Pancreas (tissue), 10 donors: ENCODE data around the gene KDM8. TPM values are rescaled to one million over a fixed set of nuclear protein-coding genes. Genes with fewer than 3 reads are reported as not detected.

ENCODE experiments used
- ATAC-seq, 4 donors: fragments of 200-7000 bp; cut with Tn5 transposase; one replicate each; pipeline versions ENCODE4 v1.8.0 to v1.9.1; 2020; ENCODE audit warnings: mild to moderate bottlenecking in 4 of 4, moderate library complexity in 4 of 4
- DNase-seq, 6 donors: peaks; one replicate each; pipeline ENCODE4 v3.0.0-alpha.2; 2020
- FAIRE-seq: peaks from 2 replicates; lab custom pipeline; 2012; peaks lifted over from hg19 to GRCh38; lab: Jason Lieb, UNC
- H3K27ac ChIP-seq, 4 donors: fragments of 200-600 bp; sonication (generic); 1 replicate in 3 of 4; 2 replicates in 1 of 4; pipeline versions ENCODE4 v1.5.0 to v1.8.0; 2020
- H3K27me3 ChIP-seq, 4 donors: fragments of 200-600 bp; one replicate each; pipeline ENCODE4 v1.8.0; 2021
- H3K36me3 ChIP-seq, 3 donors: fragments of 200-600 bp; sonication (generic) in 1 of 3; one replicate each; pipeline versions ENCODE4 v1.5.0 to v1.8.0; 2020 to 2021
- H3K4me1 ChIP-seq, 3 donors: fragments of 200-600 bp; one replicate each; pipeline ENCODE4 v1.8.0; 2021
- H3K4me3 ChIP-seq, 4 donors: fragments of 200-600 bp; sonication (generic) in 2 of 4; one replicate each; pipeline versions ENCODE4 v1.5.0 to v1.8.0; 2020 to 2021
- H3K9me3 ChIP-seq, 4 donors: fragments of 200-600 bp; one replicate each; pipeline ENCODE4 v1.8.0; 2021
- WGBS, 2 donors: extraction: QIAGEN DNeasy Blood & Tissue Kit; methylation state at CpG; one replicate each; pipeline ENCODE4 v1.1.7; 2013; 5-methylcytosine and 5-hydroxymethylcytosine counted together
- intact Hi-C, 3 donors: fragments of 100-400 bp; cut with DNase I; formaldehyde crosslinking; loops; one replicate each; pipeline versions ENCODE4 v1.11.1 to v1.14.2; 2022
- polyA plus RNA-seq, 2 donors: library from polyadenylated mRNA; stranded (reverse); fragments of 200-250 nt; gene quantifications; one replicate each; pipeline ENCODE4 v1.2.3, GENCODE V29; 2013
- total RNA-seq, 6 donors: library from RNA; stranded (reverse); fragmentation: NEBNext Ultra II Directional in 4 of 6; extraction: Animal tissue kit (Norgen Biotek cat#: 25700) in 4 of 6; gene quantifications; one replicate each; pipeline versions ENCODE4 v1.2.1 to v1.2.4, GENCODE V29; 2021 to 2023
- TF ChIP-seq, protein P1 (sequence below), 4 donors: fragments of 200-600 bp; sonication (generic) in 3 of 4; IDR thresholded peaks; one replicate each; pipeline versions ENCODE4 v1.5.0 to v1.8.0; 2021; ENCODE audit warnings: antibody characterized with exemption in 4 of 4
- donor health status: healthy with polysubstance abuse.
- donor health status: DM: no; HTN: no; CAD: no; lungs with moderate emphysema.
- donor health status: DM: no; HTN: no; CAD: no.
- donor health status: control.
- donor health status: control.
- donor health status: Bipolar disorder and iron deficiency.
- donor health status: DM: yes; HTN: yes; CAD: no.
- donor health status: DM: no; HTN: no; CAD: no.
- donor health status: DM: no; HTN: no; CAD: no.
- donor health status: DM: yes; HTN: yes; CAD: no.

KDM8 gene
- total and polyA plus RNA-seq, 8 donors = 4.7 to 17.7 (median 6.8) TPM

- FAIRE-seq (no peak), ATAC-seq (no peak), DNase-seq (no peak)
- TF ChIP-seq, protein P1, sequence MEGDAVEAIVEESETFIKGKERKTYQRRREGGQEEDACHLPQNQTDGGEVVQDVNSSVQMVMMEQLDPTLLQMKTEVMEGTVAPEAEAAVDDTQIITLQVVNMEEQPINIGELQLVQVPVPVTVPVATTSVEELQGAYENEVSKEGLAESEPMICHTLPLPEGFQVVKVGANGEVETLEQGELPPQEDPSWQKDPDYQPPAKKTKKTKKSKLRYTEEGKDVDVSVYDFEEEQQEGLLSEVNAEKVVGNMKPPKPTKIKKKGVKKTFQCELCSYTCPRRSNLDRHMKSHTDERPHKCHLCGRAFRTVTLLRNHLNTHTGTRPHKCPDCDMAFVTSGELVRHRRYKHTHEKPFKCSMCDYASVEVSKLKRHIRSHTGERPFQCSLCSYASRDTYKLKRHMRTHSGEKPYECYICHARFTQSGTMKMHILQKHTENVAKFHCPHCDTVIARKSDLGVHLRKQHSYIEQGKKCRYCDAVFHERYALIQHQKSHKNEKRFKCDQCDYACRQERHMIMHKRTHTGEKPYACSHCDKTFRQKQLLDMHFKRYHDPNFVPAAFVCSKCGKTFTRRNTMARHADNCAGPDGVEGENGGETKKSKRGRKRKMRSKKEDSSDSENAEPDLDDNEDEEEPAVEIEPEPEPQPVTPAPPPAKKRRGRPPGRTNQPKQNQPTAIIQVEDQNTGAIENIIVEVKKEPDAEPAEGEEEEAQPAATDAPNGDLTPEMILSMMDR (IDR thresholded peaks at IDR 0.05) = no peak
- WGBS, 2 donors = 48 to 56% methylated on average over 8 of the region's 8 CpGs
- no peaks in the 10 kb centered on the region for H3K9me3 ChIP-seq
- H3K4me1 ChIP-seq = no peaks in the 10 kb centered on the region
- H3K4me3 ChIP-seq = no peak overlapping the region
- intact Hi-C loops = loop anchor here in 1 of 3 donors (10.0 kb wide), 1 partner anchor 191 kb away; no protein-coding TSS in a partner anchor
- H3K27ac ChIP-seq = no peak overlapping the region
- H3K27me3 ChIP-seq = no peaks in the 10 kb centered on the region
- H3K36me3 ChIP-seq = no peaks in the 10 kb centered on the region
Measured at GRCh38 chr16:27174007-27174406, 29.3 kb upstream of the KDM8 start.

DNA sequence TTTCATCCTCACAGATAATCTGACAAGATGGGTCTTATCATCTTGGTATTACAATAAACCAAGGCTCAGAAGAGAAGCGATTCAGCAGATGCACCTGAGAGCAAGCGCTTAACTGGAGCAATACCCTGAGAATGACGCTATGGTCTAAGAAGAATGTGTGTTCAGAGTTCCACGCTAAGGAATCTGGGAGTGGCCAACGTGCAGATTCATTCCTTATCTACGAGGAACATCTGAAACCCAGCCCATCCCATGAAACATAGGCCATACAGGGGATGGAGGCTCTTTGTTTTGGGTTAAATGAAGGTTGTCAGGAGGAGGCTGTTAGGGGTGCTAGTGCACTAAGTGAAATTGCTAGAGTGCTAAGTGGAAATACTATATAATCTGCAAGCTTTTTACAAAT lies 28.5 kb upstream of the KDM8 start:
- 46 to 53% methylated on average over 6 of the region's 6 CpGs for whole genome bisulfite sequencing, 2 donors
- FAIRE-seq = no peak
- no peak for ATAC-seq

GRCh38 chr16:27175888-27176287 lies 27.4 kb upstream of the KDM8 start:
- Histone ChIP-seq H3K4me3 (no peak overlapping the region), H3K4me1 (no peaks in the 10 kb centered on the region), H3K27ac (no peak overlapping the region), H3K27me3 (no peaks in the 10 kb centered on the region), H3K36me3 (no peaks in the 10 kb centered on the region), H3K9me3 (no peaks in the 10 kb centered on the region)
- FAIRE-seq = no peak
- 85 to 92% methylated on average over 8 of the region's 8 CpGs for WGBS, 2 donors
- TF ChIP-seq, protein P1 (IDR thresholded peaks at IDR 0.05) = no peak
- intact Hi-C loops = loop anchor here in 2 of 3 donors (5.0 to 10.0 kb wide), 2 partner anchors 189 to 196 kb away; no protein-coding TSS in a partner anchor
- ATAC-seq = no peak
- DNase-seq = no peak

More for the DNA sequence above, 28.5 kb upstream of the KDM8 start:
- Histone ChIP-seq H3K27ac (no peak overlapping the region), H3K27me3 (no peaks in the 10 kb centered on the region), H3K4me1 (no peaks in the 10 kb centered on the region), H3K4me3 (no peak overlapping the region), H3K9me3 (no peaks in the 10 kb centered on the region), H3K36me3 (no peaks in the 10 kb centered on the region)
- no peak for DNase-seq
- TF ChIP-seq, protein P1 (IDR thresholded peaks at IDR 0.05) = no peak
- intact Hi-C loops = loop anchor here in 2 of 3 donors (5.0 to 10.0 kb wide), 2 partner anchors 190 to 198 kb away; no protein-coding TSS in a partner anchor

DNA sequence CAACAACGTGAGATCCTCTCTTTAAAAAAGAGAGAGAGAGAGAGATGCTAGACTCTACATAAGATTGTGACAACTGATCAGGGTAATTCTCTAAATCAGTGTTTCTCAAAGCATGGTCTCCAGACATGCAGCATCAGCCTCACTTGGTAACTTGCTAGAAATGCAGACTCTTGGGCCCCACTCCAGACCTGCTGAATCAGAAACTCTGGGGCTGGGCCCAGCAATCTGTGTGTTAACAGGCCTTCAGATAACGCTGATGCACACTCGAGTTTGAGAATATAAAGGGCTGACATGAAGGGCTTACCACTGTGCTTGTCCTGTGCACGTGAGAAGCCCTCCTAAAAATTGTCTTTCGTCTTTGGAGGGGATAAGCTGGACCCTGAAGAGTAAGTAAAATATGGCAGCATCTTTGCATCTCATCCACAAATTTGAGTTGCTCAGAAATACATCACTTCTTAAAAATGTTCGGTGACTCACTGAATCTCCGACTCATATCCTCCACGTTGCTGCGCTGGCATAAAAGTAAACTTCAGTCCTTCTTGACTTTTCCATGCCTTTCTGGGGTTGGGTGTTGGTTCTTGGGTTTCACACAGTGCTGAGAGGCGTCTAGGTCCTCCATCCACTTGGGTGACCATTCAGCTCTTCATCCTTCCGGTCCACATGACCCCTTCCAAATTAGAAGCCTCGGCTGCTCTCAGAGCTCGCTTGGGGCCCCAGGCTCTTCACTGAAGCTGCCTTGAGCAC lies 26.1 kb upstream of the KDM8 start:
- no peak overlapping the region for H3K27ac ChIP-seq
- ATAC-seq (no peak), FAIRE-seq (no peak), DNase-seq (no peak)
- no peaks in the 10 kb centered on the region for H3K36me3 ChIP-seq
- no peaks in the 10 kb centered on the region for H3K9me3 ChIP-seq
- no peaks in the 10 kb centered on the region for H3K27me3 ChIP-seq
- H3K4me3 ChIP-seq = no peak overlapping the region
- intact Hi-C loops = loop anchor here in 2 of 3 donors (5.0 to 10.0 kb wide), 2 partner anchors 188 to 195 kb away; no protein-coding TSS in a partner anchor
- no peaks in the 10 kb centered on the region for H3K4me1 ChIP-seq
- TF ChIP-seq, protein P1 (IDR thresholded peaks at IDR 0.05) = no peak
- 78 to 85% methylated on average over 13 of the region's 13 CpGs for WGBS, 2 donors
